ENCODE measurements around the gene NEMF. TPM values are rescaled to one million over a fixed set of nuclear protein-coding genes. Genes with fewer than 3 reads are reported as not detected.
"Not testable (repeated sequence)": the region's sequence is repeated elsewhere in the genome, so short reads cannot be mapped to it uniquely, and the experiment has no call there.

The NEMF gene
- 17.0 and 43.6 TPM in 2 replicates for total RNA-seq (2014; rRNA removed; shearing (Covaris generic); ENCODE audit: low replicate concordance)

- peak; percentile 90 for DNase-seq (ENCODE audit: low read depth)
- in situ Hi-C loops (cut with HindIII; ENCODE audit: low pct_unique_long_range_greater_than_20kb, low sequenced_read_pairs): loop anchor here (25.0 kb wide), 1 partner anchor 285 kb away; no protein-coding TSS in a partner anchor
Observed at GRCh38 chr14:49852301-49853157, at the start of gene NEMF. TSS of gene NEMF (minus strand) at chr14:49852788. CDS start at chr14:49852753, 35 bp downstream.

DNA sequence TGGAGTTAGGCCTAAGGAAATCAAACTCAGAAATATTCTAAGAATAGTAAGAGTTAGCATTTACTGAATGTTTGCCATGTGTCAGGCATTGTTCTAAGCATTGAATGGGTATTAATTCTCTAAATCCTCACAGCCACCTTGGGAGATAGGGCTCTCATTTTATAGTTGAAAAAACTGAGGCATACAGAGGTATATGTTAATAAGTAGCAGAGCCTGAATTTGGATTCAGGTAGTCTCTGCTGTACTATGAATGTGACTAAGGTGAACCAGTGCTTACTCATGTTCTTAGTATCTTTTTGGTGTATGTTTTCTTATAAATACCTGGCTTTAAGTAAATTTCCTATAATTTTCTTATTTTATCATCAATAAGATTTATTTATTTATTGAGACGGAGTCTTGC lies 48.4 kb upstream of the NEMF start:
- no peak for DNase-seq (ENCODE audit: low read depth)
- in situ Hi-C loops (cut with HindIII; ENCODE audit: low pct_unique_long_range_greater_than_20kb, low sequenced_read_pairs): no loop called here

GRCh38 chr14:49898485-49898884 lies 45.9 kb upstream of the NEMF start:
- in situ Hi-C loops (cut with HindIII; ENCODE audit: low pct_unique_long_range_greater_than_20kb, low sequenced_read_pairs): no loop called here
- DNase-seq (ENCODE audit: low read depth): no peak

DNA sequence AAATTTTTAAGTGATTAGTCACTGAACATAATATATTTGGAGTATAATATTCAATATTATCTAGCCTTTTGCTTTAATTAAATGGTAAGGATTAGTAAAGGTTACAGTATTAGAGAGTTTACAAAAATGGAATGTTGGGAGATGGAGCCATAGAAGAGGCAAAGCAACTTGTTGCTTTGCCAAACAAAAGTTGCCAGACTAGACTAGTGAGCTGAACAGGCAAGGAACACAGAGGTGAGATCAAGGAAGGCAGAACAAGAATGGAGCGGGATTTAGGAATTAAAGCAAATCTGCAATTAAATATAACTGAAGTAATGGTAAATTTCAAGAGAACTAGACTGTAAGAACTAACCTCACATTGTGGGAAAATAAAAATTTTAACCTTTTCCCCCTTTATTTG lies 45.4 kb upstream of the NEMF start:
- no peak for DNase-seq (ENCODE audit: low read depth)
- in situ Hi-C loops (cut with HindIII; ENCODE audit: low pct_unique_long_range_greater_than_20kb, low sequenced_read_pairs): no loop called here

DNA sequence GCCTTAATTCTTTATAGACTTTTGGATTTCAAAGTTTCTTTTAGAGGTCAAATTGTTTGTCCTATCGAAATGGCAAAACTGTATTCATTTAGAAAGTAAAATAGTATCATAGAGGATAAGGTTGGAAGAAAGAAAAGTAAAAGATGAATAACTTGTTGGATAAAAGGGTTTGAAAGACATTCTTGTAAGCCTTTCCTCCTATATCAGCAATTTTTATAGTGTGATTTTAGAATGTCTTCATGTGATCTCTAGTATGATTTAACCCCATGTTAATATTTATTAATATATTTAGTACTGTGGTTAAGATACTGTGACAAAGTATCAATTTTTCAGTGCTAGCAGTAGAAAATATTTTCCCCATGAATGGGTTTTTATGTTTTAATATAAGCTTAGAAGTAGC lies 44.8 kb upstream of the NEMF start:
- in situ Hi-C loops (cut with HindIII; ENCODE audit: low pct_unique_long_range_greater_than_20kb, low sequenced_read_pairs): no loop called here

GRCh38 chr14:49896966-49897365 lies 44.4 kb upstream of the NEMF start:
- in situ Hi-C loops (cut with HindIII; ENCODE audit: low pct_unique_long_range_greater_than_20kb, low sequenced_read_pairs): no loop called here
- DNase-seq (ENCODE audit: low read depth): no peak

More for the DNA sequence above, 44.8 kb upstream of the NEMF start:
- DNase-seq (ENCODE audit: low read depth): no peak

DNA sequence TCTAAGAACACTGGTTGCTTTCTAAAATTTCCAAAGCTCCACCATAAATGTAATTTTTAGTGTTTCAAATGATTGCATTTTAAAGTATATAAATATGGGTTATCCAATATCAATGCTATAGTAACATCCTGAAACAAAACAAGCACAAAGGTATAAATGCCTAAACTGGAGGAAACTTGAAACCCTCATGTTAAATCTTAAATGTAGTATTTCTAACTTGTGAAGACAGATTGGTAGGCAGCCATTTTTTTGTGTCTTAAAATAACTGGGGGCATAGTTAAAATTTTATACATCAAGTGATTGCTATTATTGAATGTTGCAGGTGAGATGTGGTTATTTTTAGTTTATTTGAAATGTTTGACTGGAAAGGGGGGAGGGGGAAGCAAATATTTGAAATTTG lies 43.7 kb upstream of the NEMF start:
- in situ Hi-C loops (cut with HindIII; ENCODE audit: low pct_unique_long_range_greater_than_20kb, low sequenced_read_pairs); DNase-seq (ENCODE audit: low read depth): not testable (repeated sequence)

- no peak for DNase-seq (ENCODE audit: low read depth)
- in situ Hi-C loops (cut with HindIII; ENCODE audit: low pct_unique_long_range_greater_than_20kb, low sequenced_read_pairs): no loop called here
Observed at GRCh38 chr14:49895480-49895879, 42.9 kb upstream of the NEMF start.

- in situ Hi-C loops (cut with HindIII; ENCODE audit: low pct_unique_long_range_greater_than_20kb, low sequenced_read_pairs): not testable (repeated sequence)
- DNase-seq (ENCODE audit: low read depth): peak; percentile 45
Observed at GRCh38 chr14:49894214-49895107, 41.9 kb upstream of the NEMF start.

DNA sequence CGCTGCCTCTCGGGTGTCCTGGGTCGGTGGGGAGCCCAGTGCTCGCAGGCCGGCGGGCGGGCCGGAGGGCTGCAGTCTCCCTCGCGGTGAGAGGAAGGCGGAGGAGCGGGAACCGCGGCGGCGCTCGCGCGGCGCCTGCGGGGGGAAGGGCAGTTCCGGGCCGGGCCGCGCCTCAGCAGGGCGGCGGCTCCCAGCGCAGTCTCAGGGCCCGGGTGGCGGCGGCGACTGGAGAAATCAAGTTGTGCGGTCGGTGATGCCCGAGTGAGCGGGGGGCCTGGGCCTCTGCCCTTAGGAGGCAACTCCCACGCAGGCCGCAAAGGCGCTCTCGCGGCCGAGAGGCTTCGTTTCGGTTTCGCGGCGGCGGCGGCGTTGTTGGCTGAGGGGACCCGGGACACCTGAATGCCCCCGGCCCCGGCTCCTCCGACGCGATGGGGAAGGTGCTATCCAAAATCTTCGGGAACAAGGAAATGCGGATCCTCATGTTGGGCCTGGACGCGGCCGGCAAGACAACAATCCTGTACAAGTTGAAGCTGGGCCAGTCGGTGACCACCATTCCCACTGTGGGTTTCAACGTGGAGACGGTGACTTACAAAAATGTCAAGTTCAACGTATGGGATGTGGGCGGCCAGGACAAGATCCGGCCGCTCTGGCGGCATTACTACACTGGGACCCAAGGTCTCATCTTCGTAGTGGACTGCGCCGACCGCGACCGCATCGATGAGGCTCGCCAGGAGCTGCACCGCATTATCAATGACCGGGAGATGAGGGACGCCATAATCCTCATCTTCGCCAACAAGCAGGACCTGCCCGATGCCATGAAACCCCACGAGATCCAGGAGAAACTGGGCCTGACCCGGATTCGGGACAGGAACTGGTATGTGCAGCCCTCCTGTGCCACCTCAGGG lies 41.0 kb upstream of the NEMF start:
- peak; percentile 61 for DNase-seq (ENCODE audit: low read depth)
- in situ Hi-C loops (cut with HindIII; ENCODE audit: low pct_unique_long_range_greater_than_20kb, low sequenced_read_pairs): no loop called here

DNA sequence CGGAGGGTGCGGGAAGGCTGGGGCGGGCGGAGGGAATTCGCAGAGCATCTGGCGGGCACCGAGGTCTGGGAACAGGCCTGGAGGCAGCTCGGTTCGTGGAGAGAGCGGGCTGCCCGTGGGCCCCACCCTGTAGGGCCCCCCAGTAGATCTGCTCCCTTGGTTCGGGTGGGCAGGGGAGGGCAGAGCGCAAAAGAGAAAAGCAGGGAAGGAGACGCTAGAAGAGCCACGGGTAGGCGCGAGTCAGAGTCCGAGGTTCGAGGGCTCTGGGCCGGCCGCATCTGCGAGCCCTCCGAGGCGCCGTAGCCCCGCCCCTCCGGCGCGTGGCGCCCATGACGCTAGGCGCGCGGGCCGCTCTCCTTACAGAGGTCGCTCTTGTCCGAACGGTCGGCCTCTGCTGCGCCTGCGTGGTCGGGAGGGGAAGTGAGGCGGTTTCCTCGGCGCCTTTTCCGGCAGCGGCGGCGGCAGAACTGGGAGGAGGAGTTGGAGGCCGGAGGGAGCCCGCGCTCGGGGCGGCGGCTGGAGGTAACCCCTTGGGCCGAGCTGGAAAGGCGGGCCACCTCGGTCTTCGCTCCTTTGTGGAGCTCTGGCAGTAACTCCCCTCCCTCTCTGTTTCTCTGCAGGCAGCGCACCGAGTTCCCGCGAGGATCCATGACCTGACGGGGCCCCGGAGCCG lies 40.2 kb upstream of the NEMF start, which contains the start of gene ARF6:
Gene ARF6 (plus strand): TSS at position 447 of the 673 bp plus-strand sequence. CDS start 655 bp downstream, outside the sequence.
- in situ Hi-C loops (cut with HindIII; ENCODE audit: low pct_unique_long_range_greater_than_20kb, low sequenced_read_pairs): no loop called here
- peak; percentile 96 for DNase-seq (ENCODE audit: low read depth)

DNA sequence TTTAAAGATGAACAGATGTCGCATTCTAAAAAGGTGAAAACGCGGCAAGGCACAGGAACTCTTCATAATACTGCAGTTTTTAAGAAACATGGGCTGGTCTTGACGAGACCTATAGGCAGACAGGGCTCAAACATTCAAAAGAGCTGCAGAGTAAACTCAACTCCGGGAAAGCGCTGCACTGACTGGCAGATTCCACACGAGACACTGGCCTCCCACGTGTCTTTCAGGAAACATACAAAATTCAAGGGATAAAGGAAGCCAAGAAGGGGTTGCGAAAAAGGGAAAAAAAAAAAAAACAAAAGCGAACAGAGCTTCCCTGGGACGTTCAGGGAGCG lies 39.7 kb upstream of the NEMF start:
- no peak for DNase-seq (ENCODE audit: low read depth)
- in situ Hi-C loops (cut with HindIII; ENCODE audit: low pct_unique_long_range_greater_than_20kb, low sequenced_read_pairs): no loop called here

- in situ Hi-C loops (cut with HindIII; ENCODE audit: low pct_unique_long_range_greater_than_20kb, low sequenced_read_pairs): no loop called here
Observed at GRCh38 chr14:49888293-49888692, 35.7 kb upstream of the NEMF start.

GRCh38 chr14:49886523-49886922 lies 33.9 kb upstream of the NEMF start:
- DNase-seq (ENCODE audit: low read depth): no peak
- in situ Hi-C loops (cut with HindIII; ENCODE audit: low pct_unique_long_range_greater_than_20kb, low sequenced_read_pairs): no loop called here

More at GRCh38 chr14:49888293-49888692, 35.7 kb upstream of the NEMF start:
- DNase-seq (ENCODE audit: low read depth): no peak

- in situ Hi-C loops (cut with HindIII; ENCODE audit: low pct_unique_long_range_greater_than_20kb, low sequenced_read_pairs): no loop called here
Observed at GRCh38 chr14:49882826-49883694, 30.5 kb upstream of the NEMF start.

DNA sequence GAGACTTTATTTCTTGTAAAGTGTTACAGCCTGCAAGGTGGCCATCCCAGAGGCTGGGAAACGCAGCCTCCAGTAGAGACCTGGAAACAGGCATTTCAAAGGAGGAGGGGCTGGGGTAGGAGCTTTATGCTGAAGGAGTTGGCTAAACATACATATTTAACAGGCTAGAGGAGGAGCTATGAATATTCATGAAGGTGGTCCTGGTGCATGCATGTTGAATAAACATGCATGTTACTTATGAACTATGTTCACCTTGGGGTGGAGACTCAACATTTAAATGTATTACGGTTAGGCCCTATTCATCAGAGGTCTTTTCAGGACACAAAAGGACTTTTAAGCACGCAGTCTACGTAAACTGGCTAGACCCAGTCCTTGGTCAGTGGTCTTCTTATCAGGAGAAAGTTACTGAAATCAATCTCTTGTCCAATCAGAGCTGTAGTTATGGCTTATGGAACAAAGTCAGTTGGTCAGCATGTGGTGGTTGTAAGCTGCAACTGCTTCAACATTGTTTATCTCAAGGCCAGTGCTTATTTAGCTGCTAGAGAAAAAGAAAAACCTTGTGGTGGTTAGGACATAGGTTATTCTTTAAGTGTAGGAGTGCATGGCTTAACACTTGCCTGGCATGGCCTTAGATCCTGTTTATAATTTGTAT lies 28.9 kb upstream of the NEMF start:
- in situ Hi-C loops (cut with HindIII; ENCODE audit: low pct_unique_long_range_greater_than_20kb, low sequenced_read_pairs): no loop called here
- DNase-seq (ENCODE audit: low read depth): no peak

More at GRCh38 chr14:49882826-49883694, 30.5 kb upstream of the NEMF start:
- DNase-seq (ENCODE audit: low read depth): no peak
